Ishikawa (cell line): ENCODE results near the gene KLF3.

ENCODE experiments used
- CREB1 ChIP-seq: IDR thresholded peaks from 2 replicates; pipeline ENCODE4 v1.6.1; 2012; ENCODE audit warnings: low read depth
- RAD21 ChIP-seq: IDR thresholded peaks from 2 replicates; pipeline ENCODE4 v1.6.1; 2012; ENCODE audit warnings: low read depth

GRCh38 chr4:38692421-38692820 lies 28.4 kb downstream of the KLF3 start:
- TF ChIP-seq RAD21 (no peak), CREB1 (no peak)
